HG02642 (cell line): ENCODE data around the gene TSPEAR.

Experiments
- ATAC-seq: cut with Tn5 transposase; IDR thresholded peaks from one replicate; pipeline ENCODE4 v1.9.1; 2021; ENCODE audit warnings: mild to moderate bottlenecking; ENCODE audit not compliant: unreplicated experiment, poor library complexity

Gene TSPEAR

GRCh38 chr21:44539046-44539445 lies 172.3 kb downstream of the TSPEAR start:
- no peak for ATAC-seq

GRCh38 chr21:44537930-44538911 lies 173.2 kb downstream of the TSPEAR start:
- no peak for ATAC-seq

- ATAC-seq, result no peak
These were observed 175.4 kb downstream of the TSPEAR start for GRCh38 chr21:44535963-44536362.

- no peak for ATAC-seq
These were observed 176.7 kb downstream of the TSPEAR start for GRCh38 chr21:44534688-44535087.

GRCh38 chr21:44533891-44534627 lies 177.3 kb downstream of the TSPEAR start:
- ATAC-seq, result no peak

GRCh38 chr21:44533121-44533890 lies 178.1 kb downstream of the TSPEAR start:
- ATAC-seq, result no peak

GRCh38 chr21:44532712-44533111 lies 178.7 kb downstream of the TSPEAR start:
- ATAC-seq, result no peak

- ATAC-seq, result no peak
These were observed 179.5 kb downstream of the TSPEAR start for GRCh38 chr21:44531606-44532564.

- ATAC-seq, result no peak
These were observed 180.3 kb downstream of the TSPEAR start for GRCh38 chr21:44530903-44531605.

- no peak for ATAC-seq
These were observed 181.0 kb downstream of the TSPEAR start for GRCh38 chr21:44530221-44530902.

- no peak for ATAC-seq
These were observed 181.8 kb downstream of the TSPEAR start for GRCh38 chr21:44529503-44530125.

GRCh38 chr21:44529011-44529421 lies 182.4 kb downstream of the TSPEAR start:
- ATAC-seq, result no peak

GRCh38 chr21:44528634-44528995 lies 182.8 kb downstream of the TSPEAR start:
- no peak for ATAC-seq

- ATAC-seq, result no peak
These were observed 183.3 kb downstream of the TSPEAR start for GRCh38 chr21:44527983-44528633.

- no peak for ATAC-seq
These were observed 184.0 kb downstream of the TSPEAR start for GRCh38 chr21:44527156-44527982.
